GM19452 (cell line): ENCODE data around the gene GATA6.
"Not testable (repeated sequence)": the region's sequence is repeated elsewhere in the genome, so short reads cannot be mapped to it uniquely, and the experiment has no call there.

Source experiments
- ATAC-seq: cut with Tn5 transposase; IDR thresholded peaks from one replicate; pipeline ENCODE4 v1.9.1; 2021; ENCODE audit not compliant: unreplicated experiment

Gene GATA6

GRCh38 chr18:22180722-22181121, 11.3 kb downstream of the GATA6 start:
- ATAC-seq = no peak

- no peak for ATAC-seq
Observed at GRCh38 chr18:22182884-22183697, 13.7 kb downstream of the GATA6 start.

- ATAC-seq = no peak
Observed at GRCh38 chr18:22183698-22184170, 14.3 kb downstream of the GATA6 start.

- not testable (repeated sequence) for ATAC-seq
Observed at GRCh38 chr18:22184573-22184972, 15.2 kb downstream of the GATA6 start.

GRCh38 chr18:22185273-22185672, 15.9 kb downstream of the GATA6 start:
- no peak for ATAC-seq

- ATAC-seq = no peak
Observed at GRCh38 chr18:22185771-22186386, 16.5 kb downstream of the GATA6 start.

GRCh38 chr18:22186484-22186971, 17.1 kb downstream of the GATA6 start:
- ATAC-seq = no peak

- no peak for ATAC-seq
Observed at GRCh38 chr18:22188559-22189267, 19.3 kb downstream of the GATA6 start.

GRCh38 chr18:22189449-22190166, 20.2 kb downstream of the GATA6 start:
- ATAC-seq = no peak

GRCh38 chr18:22191346-22191695, 21.9 kb downstream of the GATA6 start:
- no peak for ATAC-seq

GRCh38 chr18:22191923-22192322, 22.5 kb downstream of the GATA6 start:
- no peak for ATAC-seq

GRCh38 chr18:22193466-22193865, 24.1 kb downstream of the GATA6 start:
- no peak for ATAC-seq

GRCh38 chr18:22194151-22194598, 24.8 kb downstream of the GATA6 start:
- ATAC-seq = no peak

GRCh38 chr18:22195052-22195451, 25.7 kb downstream of the GATA6 start:
- no peak for ATAC-seq

GRCh38 chr18:22196943-22197342, 27.6 kb downstream of the GATA6 start:
- ATAC-seq = not testable (repeated sequence)

- no peak for ATAC-seq
Observed at GRCh38 chr18:22197668-22198067, 28.3 kb downstream of the GATA6 start.

GRCh38 chr18:22198163-22198562, 28.8 kb downstream of the GATA6 start:
- no peak for ATAC-seq

- ATAC-seq = no peak
Observed at GRCh38 chr18:22199005-22199404, 29.6 kb downstream of the GATA6 start.

GRCh38 chr18:22200611-22201225, 31.3 kb downstream of the GATA6 start:
- no peak for ATAC-seq

- ATAC-seq = no peak
Observed at GRCh38 chr18:22203035-22203434, 33.6 kb downstream of the GATA6 start.
